ENCODE measurements around the gene CEP295NL. TPM values are rescaled to one million over a fixed set of nuclear protein-coding genes. Genes with fewer than 3 reads are reported as not detected.

Gene CEP295NL
- total RNA-seq, 1 donor from 2014 or later: 0.55 TPM

DNA sequence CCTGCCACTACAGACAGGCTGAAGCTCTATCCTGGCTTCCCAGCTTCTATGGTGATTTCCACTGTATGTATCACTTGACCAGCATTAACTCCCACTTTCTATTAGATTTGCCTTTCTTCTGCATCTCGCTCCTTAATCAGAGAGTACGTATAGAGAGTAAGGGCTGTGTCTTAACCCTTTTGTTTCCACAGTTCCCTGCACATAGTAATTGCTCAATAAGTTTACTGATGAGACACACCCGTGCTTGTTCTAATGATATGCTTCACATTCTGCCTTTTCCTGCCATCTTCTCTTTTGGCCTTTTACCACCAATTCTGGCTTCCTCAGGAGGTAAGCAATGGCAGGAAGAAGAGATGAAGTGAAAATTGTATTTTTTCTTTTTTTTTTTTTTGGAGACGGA is 41.8 kb downstream of the CEP295NL start:
- peaks cover 30% of the 10 kb centered on the region for H3K36me3 ChIP-seq
- intact Hi-C loops (cut with micrococcal nuclease): loop anchor here (5.0 to 10.0 kb wide), 2 partner anchors 64 to 111 kb away; partner anchors contain the start of gene TIMP2
- peak overlapping the region; percentile 69 for H3K27ac ChIP-seq (replicated peaks)

DNA sequence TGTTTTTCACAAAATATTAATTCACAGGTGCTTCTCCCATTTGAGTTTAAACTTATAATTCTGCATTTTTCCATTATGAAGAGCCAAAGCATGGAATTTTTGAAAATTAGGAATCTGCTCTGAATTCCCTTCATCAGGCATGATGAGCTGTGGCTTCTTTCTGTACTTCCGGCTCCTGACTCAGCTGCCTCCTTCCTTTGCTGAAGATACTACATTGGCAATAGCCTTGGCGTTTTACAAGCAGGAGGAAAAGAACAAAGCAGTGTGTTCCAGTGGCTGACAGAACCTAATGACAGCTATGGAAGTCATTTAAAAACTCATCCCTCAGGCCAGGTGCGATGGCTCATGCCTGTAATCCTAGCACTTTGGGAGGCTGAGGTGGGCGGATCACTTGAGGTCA is 44.0 kb downstream of the CEP295NL start:
- H3K27me3 ChIP-seq (ENCODE audit: low read depth): no peaks in the 10 kb centered on the region
- H3K9me3 ChIP-seq (replicated peaks): no peaks in the 10 kb centered on the region
- peaks cover 50% of the 10 kb centered on the region for H3K36me3 ChIP-seq
- no peak overlapping the region for H3K27ac ChIP-seq (replicated peaks)
- TF ChIP-seq, protein P1, sequence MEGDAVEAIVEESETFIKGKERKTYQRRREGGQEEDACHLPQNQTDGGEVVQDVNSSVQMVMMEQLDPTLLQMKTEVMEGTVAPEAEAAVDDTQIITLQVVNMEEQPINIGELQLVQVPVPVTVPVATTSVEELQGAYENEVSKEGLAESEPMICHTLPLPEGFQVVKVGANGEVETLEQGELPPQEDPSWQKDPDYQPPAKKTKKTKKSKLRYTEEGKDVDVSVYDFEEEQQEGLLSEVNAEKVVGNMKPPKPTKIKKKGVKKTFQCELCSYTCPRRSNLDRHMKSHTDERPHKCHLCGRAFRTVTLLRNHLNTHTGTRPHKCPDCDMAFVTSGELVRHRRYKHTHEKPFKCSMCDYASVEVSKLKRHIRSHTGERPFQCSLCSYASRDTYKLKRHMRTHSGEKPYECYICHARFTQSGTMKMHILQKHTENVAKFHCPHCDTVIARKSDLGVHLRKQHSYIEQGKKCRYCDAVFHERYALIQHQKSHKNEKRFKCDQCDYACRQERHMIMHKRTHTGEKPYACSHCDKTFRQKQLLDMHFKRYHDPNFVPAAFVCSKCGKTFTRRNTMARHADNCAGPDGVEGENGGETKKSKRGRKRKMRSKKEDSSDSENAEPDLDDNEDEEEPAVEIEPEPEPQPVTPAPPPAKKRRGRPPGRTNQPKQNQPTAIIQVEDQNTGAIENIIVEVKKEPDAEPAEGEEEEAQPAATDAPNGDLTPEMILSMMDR (IDR thresholded peaks at IDR 0.05; ENCODE audit: borderline replicate concordance): no peak
- intact Hi-C loops (cut with micrococcal nuclease): no loop called here
- peaks cover 10% of the 10 kb centered on the region for H3K4me1 ChIP-seq
- H3K4me3 ChIP-seq: no peak overlapping the region
- DNase-seq: no peak

More for the DNA sequence above, 41.8 kb downstream of the CEP295NL start:
- no peaks in the 10 kb centered on the region for H3K9me3 ChIP-seq (replicated peaks)
- TF ChIP-seq, protein P1 (IDR thresholded peaks at IDR 0.05; ENCODE audit: borderline replicate concordance): no peak
- H3K4me1 ChIP-seq: peaks cover 21% of the 10 kb centered on the region
- no peaks in the 10 kb centered on the region for H3K27me3 ChIP-seq (ENCODE audit: low read depth)
- no peak for DNase-seq
- no peak overlapping the region for H3K4me3 ChIP-seq

DNA sequence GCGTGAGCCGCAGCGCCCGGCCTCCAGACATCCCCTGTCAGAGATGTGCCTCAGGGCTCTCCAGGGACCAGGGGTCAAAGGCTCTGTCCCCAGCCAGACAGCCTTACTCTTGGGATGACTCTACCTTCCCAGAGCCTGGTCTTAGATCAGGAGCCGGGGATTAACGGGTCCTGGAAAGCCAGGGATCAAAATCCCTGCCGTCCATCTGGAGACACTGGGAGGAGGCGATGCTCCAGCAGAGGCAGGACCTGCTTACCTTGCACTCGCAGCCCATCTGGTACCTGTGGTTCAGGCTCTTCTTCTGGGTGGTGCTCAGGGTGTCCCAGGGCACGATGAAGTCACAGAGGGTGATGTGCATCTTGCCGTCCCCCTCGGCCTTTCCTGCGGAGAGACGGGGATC is 45.7 kb downstream of the CEP295NL start:
- Histone ChIP-seq H3K4me1 (peaks cover 6% of the 10 kb centered on the region), H3K9me3 (replicated peaks) (no peaks in the 10 kb centered on the region), H3K27ac (replicated peaks) (no peak overlapping the region), H3K4me3 (no peak overlapping the region), H3K27me3 (ENCODE audit: low read depth) (no peaks in the 10 kb centered on the region), H3K36me3 (peaks cover 58% of the 10 kb centered on the region)
- intact Hi-C loops (cut with micrococcal nuclease): no loop called here
- DNase-seq: no peak
- TF ChIP-seq, protein P1 (IDR thresholded peaks at IDR 0.05; ENCODE audit: borderline replicate concordance): no peak

DNA sequence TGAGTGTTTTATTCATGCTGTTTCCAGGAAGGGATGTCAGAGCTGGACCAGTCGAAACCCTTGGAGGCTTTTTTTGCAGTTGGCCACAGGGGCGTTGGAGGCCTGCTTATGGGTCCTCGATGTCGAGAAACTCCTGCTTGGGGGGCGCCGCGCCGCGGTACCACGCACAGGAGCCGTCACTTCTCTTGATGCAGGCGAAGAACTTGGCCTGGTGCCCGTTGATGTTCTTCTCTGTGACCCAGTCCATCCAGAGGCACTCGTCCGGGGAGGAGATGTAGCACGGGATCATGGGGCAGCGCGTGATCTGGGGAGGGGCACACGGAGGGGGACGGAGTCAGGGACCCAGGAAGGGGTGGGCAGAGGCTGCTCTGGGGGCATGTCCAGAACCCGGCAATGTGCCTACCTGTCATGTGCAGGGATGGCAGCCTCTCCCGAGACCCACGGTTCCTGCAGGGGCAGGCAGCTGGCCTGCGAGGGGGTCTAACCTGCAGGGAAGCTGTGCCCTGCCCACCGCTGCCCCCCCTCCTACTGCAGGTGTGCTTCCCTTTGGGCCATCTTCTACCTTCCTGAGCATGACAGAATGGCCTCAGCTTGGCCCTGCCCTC is 47.3 kb downstream of the CEP295NL start:
- H3K36me3 ChIP-seq: peaks cover 57% of the 10 kb centered on the region
- DNase-seq: no peak
- H3K27me3 ChIP-seq (ENCODE audit: low read depth): no peaks in the 10 kb centered on the region
- intact Hi-C loops (cut with micrococcal nuclease): no loop called here
- no peak overlapping the region for H3K27ac ChIP-seq (replicated peaks)
- TF ChIP-seq, protein P1 (IDR thresholded peaks at IDR 0.05; ENCODE audit: borderline replicate concordance): no peak
- H3K4me1 ChIP-seq: no peaks in the 10 kb centered on the region
- H3K9me3 ChIP-seq (replicated peaks): no peaks in the 10 kb centered on the region
- no peak overlapping the region for H3K4me3 ChIP-seq

DNA sequence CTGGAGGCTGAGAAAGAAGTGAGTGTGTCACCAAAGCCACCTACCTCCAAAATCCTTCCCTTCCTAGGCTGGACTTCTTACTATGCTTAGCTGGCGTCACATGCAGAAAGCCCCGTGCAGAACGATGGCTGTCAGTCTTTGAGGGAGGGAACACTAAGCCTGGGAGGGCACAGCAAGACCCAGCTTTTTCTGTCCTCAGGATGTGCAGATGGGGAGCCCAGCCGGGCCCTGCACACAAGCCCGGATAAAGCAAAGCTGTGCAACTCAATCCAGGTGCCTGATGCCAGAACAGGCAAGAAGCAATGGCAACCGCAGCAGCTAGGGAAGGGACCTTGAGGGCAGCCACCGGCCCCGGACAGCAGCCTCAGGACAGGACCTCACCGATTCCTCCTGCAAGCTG is 48.5 kb downstream of the CEP295NL start:
- Histone ChIP-seq H3K36me3 (peaks cover 52% of the 10 kb centered on the region), H3K4me3 (no peak overlapping the region), H3K9me3 (replicated peaks) (no peaks in the 10 kb centered on the region), H3K4me1 (no peaks in the 10 kb centered on the region), H3K27ac (replicated peaks) (no peak overlapping the region), H3K27me3 (ENCODE audit: low read depth) (no peaks in the 10 kb centered on the region)
- intact Hi-C loops (cut with micrococcal nuclease): no loop called here
- TF ChIP-seq, protein P1 (IDR thresholded peaks at IDR 0.05; ENCODE audit: borderline replicate concordance): no peak
- no peak for DNase-seq

All from left ventricle myocardium inferior (tissue), 1 donor.